HG02623 (cell line): ENCODE data around the gene HOXC5.
"Not testable (repeated sequence)": the region's sequence is repeated elsewhere in the genome, so short reads cannot be mapped to it uniquely, and the experiment has no call there.

ENCODE experiments used
- ATAC-seq: cut with Tn5 transposase; IDR thresholded peaks from one replicate; pipeline ENCODE4 v1.9.1; 2021; ENCODE audit warnings: moderate library complexity; ENCODE audit not compliant: unreplicated experiment

The HOXC5 gene

DNA sequence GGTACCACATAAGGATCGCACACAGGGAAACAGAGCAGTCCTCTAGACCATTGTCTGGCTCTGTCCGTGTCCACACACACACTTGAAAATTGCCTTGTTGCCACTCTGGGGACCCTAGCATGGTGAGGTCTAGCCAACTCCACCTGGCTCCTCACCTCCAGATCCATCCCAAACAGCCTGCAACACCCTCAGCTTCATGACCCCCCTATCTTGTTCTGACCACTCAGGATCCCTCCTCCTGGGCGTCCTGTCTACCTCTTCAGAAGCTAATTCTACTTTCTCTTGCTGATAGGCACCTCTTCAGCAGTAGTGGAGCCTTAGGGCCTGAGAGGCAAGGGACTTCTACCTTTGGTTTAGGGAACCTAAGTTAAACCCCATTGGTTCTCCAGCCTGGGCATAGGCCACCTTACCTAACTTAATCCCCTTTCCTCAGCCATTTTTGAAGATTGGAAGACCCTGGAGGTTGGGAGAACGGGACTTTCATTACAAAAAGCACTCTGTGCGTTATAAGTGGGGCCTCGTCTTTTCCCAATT, 697 bp upstream of the HOXC5 start:
- ATAC-seq, result no peak

GRCh38 chr12:54033106-54033979, 493 bp downstream of the HOXC5 start:
- ATAC-seq, result no peak

- ATAC-seq, result no peak
These were observed 1.3 kb downstream of the HOXC5 start for GRCh38 chr12:54033980-54034784.

GRCh38 chr12:54034785-54035310, 2.0 kb downstream of the HOXC5 start:
- no peak for ATAC-seq

DNA sequence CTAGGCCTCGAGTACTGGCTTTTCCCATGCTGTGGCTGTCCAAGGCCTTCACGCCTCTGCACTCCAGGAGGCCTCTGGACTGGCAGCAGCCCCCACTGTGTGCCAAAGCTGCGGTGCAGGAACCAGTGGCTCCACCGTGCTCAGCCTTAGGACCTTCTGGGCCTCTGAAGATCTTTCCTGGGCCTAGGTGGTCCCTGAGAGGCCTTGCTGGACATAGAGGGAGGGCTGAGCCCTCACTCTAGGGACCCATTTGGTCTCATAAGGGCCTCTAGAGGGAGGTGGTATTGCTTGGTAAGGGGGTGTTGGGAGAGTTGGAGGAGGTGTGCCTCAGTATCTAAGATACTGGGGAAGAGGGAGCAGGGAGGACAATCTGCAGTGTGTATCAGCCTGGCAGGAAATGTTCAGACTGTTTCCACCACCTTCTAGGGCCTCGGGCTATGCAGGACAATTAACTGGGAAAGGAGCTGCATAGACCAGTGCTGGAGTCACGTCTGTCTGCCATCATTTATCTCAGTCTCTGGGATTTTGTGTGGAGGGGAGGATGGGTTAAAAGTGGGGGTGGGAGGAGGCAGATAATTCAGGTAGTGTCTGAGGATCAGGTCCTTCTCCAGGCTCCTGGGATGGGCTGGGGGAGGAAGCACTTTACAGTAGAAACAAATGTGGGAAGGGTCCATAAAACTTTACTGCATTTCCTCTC, 2.9 kb downstream of the HOXC5 start:
- no peak for ATAC-seq

GRCh38 chr12:54036620-54037359, 3.9 kb downstream of the HOXC5 start:
- no peak for ATAC-seq

GRCh38 chr12:54037360-54038283, 4.8 kb downstream of the HOXC5 start:
- ATAC-seq, result no peak

DNA sequence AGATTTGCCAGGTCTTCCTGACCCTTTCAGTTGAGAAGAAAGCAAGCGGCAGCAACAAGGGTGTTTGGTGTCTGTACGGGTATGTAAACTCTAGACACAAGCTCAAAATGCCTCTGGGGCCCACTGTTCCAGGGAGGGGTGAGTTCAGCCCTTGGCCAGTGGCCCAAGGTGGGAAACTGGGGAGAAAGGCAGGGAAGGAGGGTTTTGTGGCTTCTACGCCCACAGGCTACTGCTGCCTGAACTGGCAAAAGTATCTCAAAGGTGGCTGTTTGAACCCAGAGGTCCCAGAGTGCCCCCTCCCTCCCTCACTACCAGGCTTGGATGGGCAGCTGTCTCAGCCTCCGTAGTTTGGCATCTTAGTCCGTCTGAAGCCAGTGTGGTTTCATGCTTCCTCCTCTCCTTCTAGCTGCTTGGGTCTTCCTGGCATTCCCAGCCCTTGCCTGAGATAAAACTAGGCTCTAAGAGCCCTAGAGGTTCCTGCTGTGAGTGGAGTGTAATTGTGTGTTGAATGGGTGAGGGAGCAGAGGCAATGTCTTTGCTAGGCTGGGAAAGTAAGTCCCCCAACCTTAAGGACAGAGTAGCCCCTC, 5.5 kb downstream of the HOXC5 start:
- no peak for ATAC-seq

GRCh38 chr12:54038871-54039414, 6.1 kb downstream of the HOXC5 start:
- no peak for ATAC-seq

- ATAC-seq, result no peak
These were observed 6.7 kb downstream of the HOXC5 start for GRCh38 chr12:54039417-54040147.

GRCh38 chr12:54040148-54040494, 7.3 kb downstream of the HOXC5 start:
- no peak for ATAC-seq

DNA sequence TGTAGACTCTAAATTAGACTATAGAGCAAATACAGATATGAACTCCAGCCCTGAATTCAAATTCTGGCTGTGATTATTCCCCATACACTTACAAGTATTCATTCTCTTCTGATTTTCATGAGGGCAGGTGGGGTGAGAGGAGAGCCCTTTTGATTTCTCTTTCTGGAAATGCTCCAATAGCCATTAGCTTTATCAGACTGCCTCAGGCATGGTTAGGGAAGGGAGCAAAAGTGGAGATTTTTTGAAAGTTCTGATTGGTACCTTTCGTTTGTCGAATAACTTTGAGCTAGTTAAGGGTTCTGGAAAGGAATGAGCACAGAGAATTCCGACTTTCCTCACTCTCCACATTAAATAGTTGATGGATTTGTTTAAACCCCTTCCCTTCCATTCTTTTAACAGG, 7.8 kb downstream of the HOXC5 start:
- ATAC-seq, result no peak

DNA sequence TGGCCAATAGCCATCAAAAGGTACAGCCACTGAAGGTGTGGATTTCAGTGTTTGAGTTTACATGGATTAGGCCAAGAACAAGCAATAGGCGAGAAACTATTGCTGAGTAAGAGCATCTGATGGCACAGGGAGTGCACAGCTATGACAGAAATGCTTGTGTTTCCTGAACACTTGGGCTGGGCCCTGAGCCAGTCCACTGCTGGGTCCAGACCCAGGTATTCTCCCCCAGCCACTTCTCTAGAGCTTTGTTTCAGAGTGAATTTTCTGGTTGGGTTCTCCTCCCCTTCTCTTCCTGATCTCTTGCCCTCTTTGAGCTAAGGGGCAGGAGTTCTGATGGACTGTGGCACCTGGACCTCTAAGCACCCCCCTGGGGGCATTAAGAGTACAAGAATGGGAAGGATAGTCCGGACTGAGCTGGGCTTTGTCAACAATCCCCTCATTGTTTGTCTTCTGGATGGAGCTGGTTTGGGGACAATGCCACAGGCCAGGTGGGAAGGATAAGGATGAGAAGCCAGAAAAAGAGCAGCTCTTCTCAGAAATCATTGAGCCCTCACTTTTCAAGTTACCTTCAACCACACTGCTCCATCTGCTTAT, 8.3 kb downstream of the HOXC5 start:
- ATAC-seq, result no peak

DNA sequence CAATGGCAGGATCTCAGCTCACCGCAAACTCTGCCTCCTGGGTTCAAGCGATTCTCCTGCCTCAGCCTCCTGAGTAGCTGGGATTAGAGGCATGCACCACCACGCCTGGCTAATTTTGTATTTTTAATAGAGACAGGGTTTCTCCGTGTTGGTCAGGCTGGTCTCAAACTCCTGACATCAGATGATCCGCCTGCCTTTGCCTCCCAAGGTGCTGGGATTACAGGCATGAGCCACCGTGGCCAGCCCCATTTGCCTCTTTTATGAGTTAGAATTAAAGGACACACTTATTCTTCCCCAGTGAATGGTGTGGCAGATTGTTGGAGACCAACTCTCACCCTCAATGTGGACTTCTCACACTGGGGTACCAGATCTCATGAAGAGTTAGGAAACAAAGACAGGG, 9.2 kb downstream of the HOXC5 start:
- ATAC-seq, result not testable (repeated sequence)

DNA sequence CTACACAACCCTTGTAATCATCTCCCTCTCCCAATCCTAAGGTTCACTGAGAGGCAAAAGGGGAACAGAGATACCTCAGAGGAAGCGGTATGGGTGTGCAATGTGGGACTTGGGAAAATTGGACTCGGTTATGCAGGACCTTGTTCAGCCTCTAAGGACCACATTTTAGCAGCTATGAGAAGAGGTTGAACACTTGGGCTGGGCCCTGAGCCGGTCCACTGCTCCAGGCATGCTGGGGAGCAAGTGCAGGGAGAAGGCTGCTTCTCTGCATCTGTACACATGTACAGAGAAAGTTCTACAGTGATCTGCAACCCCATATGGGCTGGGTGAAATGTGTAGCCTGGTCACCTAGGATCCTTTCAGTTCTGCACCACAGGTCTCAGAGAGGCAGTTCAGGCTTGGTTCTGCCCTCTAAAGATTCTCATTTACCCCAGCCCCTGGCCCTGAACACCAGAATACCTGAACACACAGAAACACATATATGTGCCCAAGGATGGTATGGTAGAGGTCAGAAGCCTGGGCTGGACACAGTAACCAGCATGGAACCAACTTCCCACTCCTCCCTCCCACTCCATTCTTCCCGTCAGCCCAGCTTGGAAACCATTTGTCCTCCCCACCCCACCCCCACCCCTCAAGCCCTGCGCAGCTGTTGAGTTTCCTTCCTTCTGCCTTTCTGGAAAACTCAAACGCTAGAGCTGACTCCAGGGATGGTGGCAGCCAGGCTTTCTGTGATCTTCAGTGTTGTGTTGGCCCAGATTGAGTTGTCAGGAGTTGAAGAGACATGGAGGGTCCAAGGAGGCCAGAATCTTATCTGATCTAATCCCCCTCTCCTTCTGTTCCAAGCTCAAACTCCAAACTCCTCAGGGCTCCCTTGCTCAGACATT, 10.4 kb downstream of the HOXC5 start:
- ATAC-seq, result no peak

DNA sequence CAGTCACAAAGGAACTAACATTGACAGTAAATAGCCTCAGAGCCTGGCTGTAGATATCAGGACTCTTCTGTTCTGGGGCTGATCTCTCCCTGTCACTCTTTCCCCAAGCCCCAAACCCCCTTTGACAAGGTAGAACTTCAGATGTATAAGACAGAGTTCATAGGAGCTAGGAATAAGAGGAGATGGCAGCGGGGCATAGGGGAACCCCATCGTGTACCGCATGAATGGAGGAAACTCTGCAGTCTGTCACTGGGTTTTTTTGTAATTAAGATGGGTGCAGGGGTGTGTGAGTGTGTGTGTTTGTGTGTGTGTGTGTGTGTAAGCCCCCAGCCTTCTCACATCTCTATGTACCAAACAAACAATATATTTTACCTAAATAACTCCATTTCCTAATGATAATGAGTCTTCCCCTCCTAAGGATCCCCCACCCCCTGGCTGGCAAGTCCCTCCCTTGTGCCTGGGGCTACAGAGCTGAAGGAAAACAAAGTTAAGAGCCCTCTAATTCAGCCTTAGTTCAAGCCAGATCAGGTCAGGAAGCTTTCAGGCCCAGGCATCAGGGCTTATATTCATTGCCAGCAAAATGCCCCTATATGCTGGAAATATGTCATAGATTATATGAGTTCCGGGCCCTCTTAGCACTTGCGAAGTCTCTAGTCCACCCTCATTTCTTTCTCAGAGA, 11.7 kb downstream of the HOXC5 start:
- no peak for ATAC-seq
